CD4-positive, alpha-beta memory T cell (primary cell): ENCODE data around the gene FSTL4. TPM values are rescaled to one million over a fixed set of nuclear protein-coding genes. Genes with fewer than 3 reads are reported as not detected.

ENCODE experiments used
- CTCF ChIA-PET: fragments of 350-600 bp; sonication (Branson Sonifier 250); formaldehyde crosslinking; loops from one replicate; lab custom pipeline; 2021; ENCODE audit warnings: inconsistent platforms; ENCODE audit not compliant: partially characterized antibody; lab: Charles Lee
- POLR2A ChIA-PET: fragments of 350-600 bp; sonication (Branson Sonifier 250); formaldehyde crosslinking; loops from one replicate; lab custom pipeline; 2021; ENCODE audit not compliant: partially characterized antibody; lab: Charles Lee
- DNase-seq, 5 donors: peaks; one replicate each; pipeline versions ENCODE4 v3.0.0 to v3.0.0-alpha.2; 2020 to 2022; ENCODE audit warnings: mixed read lengths in 1 of 5
- H3K27ac ChIP-seq: one replicate; pipeline ENCODE4 v1.7.0; 2013; ENCODE audit warnings: low read depth, low read length
- H3K27me3 ChIP-seq: 2 replicates; pipeline ENCODE4 v1.7.0; 2013; ENCODE audit warnings: mild to moderate bottlenecking, low read length, moderate library complexity; ENCODE audit not compliant: insufficient read depth
- H3K36me3 ChIP-seq: 2 replicates; pipeline ENCODE4 v1.7.0; 2013; ENCODE audit warnings: mild to moderate bottlenecking, low read length, moderate library complexity; ENCODE audit not compliant: insufficient read depth
- H3K4me1 ChIP-seq: 2 replicates; pipeline ENCODE4 v1.7.0; 2013; ENCODE audit warnings: mild to moderate bottlenecking, low read length, moderate library complexity; ENCODE audit not compliant: insufficient read depth
- H3K4me3 ChIP-seq, 2 donors: one replicate each; pipeline ENCODE4 v1.7.0; 2013; ENCODE audit warnings: low read length in 2 of 2, mild to moderate bottlenecking in 1 of 2
- H3K9me3 ChIP-seq, 2 donors: one replicate each; pipeline ENCODE4 v1.7.0; 2013; ENCODE audit warnings: low read length in 2 of 2, control low read depth in 1 of 2; ENCODE audit not compliant: control insufficient read depth in 1 of 2
- H3K27ac Mint-ChIP-seq, 7 donors: one replicate each; pipeline ENCODE4 v1.8.0; 2020 to 2021; ENCODE audit warnings: mixed read lengths in 7 of 7, mild to moderate bottlenecking in 6 of 7, inconsistent platforms in 3 of 7, moderate library complexity in 3 of 7
- H3K27me3 Mint-ChIP-seq, 2 donors: one replicate each; pipeline ENCODE4 v1.8.0; 2020 to 2021; ENCODE audit warnings: mixed read lengths in 2 of 2
- H3K36me3 Mint-ChIP-seq, 2 donors: one replicate each; pipeline ENCODE4 v1.8.0; 2020 to 2021; ENCODE audit warnings: mixed read lengths in 2 of 2, inconsistent platforms in 1 of 2, mild to moderate bottlenecking in 1 of 2
- H3K4me1 Mint-ChIP-seq, 4 donors: one replicate each; pipeline ENCODE4 v1.8.0; 2020 to 2021; ENCODE audit warnings: mixed read lengths in 4 of 4, mild to moderate bottlenecking in 1 of 4
- H3K4me3 Mint-ChIP-seq, 8 donors: one replicate each; pipeline ENCODE4 v1.8.0; 2020 to 2021; ENCODE audit warnings: mixed read lengths in 8 of 8, mild to moderate bottlenecking in 7 of 8, moderate library complexity in 6 of 8, inconsistent platforms in 3 of 8
- H3K9me3 Mint-ChIP-seq, 8 donors: one replicate each; pipeline ENCODE4 v1.8.0; 2020 to 2021; ENCODE audit warnings: mixed read lengths in 8 of 8, mild to moderate bottlenecking in 5 of 8, inconsistent platforms in 3 of 8, moderate library complexity in 1 of 8
- intact Hi-C: fragments of 100-400 bp; cut with micrococcal nuclease; formaldehyde crosslinking; loops from one replicate; pipeline ENCODE4 v1.15.1; 2023
- polyA plus RNA-seq, 2 donors: library from polyadenylated mRNA; unstranded; fragments of 300-500 nt; fragmentation: Illumina TruSeq; gene quantifications; one replicate each; pipeline ENCODE4 v1.2.3, GENCODE V29; 2021
- total RNA-seq, 2 experiments: library from RNA; stranded (reverse); gene quantifications; one replicate each; pipeline ENCODE4 v1.2.3, GENCODE V29; 2021

FSTL4 gene
- total and polyA plus RNA-seq, 4 experiments from 2014 or later = not detected

DNA sequence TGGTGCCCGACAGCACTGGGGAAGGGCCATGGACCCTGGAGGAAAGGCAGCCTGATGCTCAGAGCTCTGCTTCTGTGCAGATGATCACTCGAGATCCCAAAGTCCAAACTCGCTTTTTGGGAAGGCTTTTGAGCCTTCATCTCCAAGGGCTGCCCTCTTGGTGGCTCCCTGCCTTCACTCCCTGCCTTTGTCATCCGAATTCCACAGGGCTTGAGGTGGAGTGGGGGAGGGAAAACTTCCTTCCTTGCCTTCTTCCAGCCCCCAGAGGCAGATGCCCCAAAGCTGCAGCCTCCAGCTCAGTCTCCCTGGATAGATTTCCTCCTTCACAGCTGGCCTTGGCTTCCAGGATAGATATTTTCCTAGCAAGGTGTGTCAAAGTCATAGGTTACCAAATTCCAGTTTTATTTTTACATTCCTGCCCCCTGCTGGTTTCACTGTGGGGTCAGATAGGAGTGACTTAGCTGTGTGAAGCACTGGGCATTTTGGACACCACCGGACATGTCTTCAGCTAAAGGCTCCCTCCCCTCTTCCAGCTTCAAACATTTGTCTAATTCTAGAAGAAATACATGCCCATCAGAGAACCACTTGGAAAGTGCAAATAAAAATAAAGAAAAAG lies 292.3 kb downstream of the FSTL4 start:
- ChIA-PET POLR2A (no interaction called here), CTCF (interaction anchor here (1.0 to 2.1 kb wide), 3 partner anchors 9 to 209 kb away, joined by 3 to 6 read pairs (median 3); no protein-coding TSS in a partner anchor)
- no peak for DNase-seq
- Histone ChIP-seq H3K27ac (no peak overlapping the region), H3K36me3 (no peaks in the 10 kb centered on the region), H3K27me3 (no peaks in the 10 kb centered on the region), H3K9me3 (no peaks in the 10 kb centered on the region), H3K4me3 (no peak overlapping the region), H3K4me1 (no peaks in the 10 kb centered on the region)
- Mint-ChIP-seq H3K36me3 (no peaks in the 10 kb centered on the region), H3K4me1 (peaks cover 6 to 15% (median 9%) of the 10 kb centered on the region in 4 donors), H3K27ac (peak overlapping the region in 1 of 7 donors; percentile 25), H3K9me3 (no peaks in the 10 kb centered on the region), H3K4me3 (no peak overlapping the region), H3K27me3 (peaks cover 0 to 1% of the 10 kb centered on the region in 2 donors)
- intact Hi-C loops = loop anchor here (1.0 kb wide), 1 partner anchor 209 kb away; no protein-coding TSS in a partner anchor

DNA sequence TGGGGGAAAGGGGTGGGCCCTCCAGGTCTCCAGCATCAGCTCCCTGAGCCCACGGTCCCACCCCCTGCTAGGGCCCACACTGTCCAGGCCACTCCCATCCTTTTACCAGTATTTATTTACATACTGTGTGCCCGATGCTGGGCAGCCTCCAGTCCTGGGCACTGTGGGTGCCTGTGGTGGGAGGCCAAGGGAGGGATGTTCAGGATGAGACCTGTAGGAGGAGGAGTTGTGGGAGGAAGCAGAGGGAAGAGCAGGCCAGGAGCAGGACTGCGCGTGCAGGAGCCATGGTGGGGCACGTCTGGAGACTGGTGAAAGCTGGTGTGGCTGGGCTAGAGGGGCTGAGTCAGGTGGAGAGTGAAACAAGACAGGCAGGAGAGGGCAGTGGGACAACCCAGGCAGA lies 293.1 kb downstream of the FSTL4 start:
- Mint-ChIP-seq H3K27me3 (peaks cover 0 to 1% of the 10 kb centered on the region in 2 donors), H3K9me3 (no peaks in the 10 kb centered on the region), H3K27ac (no peak overlapping the region), H3K36me3 (no peaks in the 10 kb centered on the region), H3K4me1 (peaks cover 6 to 15% (median 9%) of the 10 kb centered on the region in 4 donors), H3K4me3 (peak overlapping the region in 1 of 8 donors; percentile 75)
- no peaks in the 10 kb centered on the region for H3K27me3 ChIP-seq
- no peak for DNase-seq
- no peaks in the 10 kb centered on the region for H3K4me1 ChIP-seq
- intact Hi-C loops = no loop called here
- H3K36me3 ChIP-seq = no peaks in the 10 kb centered on the region
- ChIA-PET POLR2A (no interaction called here), CTCF (interaction anchor here (1.5 to 2.1 kb wide), 2 partner anchors 9 to 208 kb away, joined by 3 to 6 read pairs; no protein-coding TSS in a partner anchor)
- no peak overlapping the region for H3K27ac ChIP-seq
- no peaks in the 10 kb centered on the region for H3K9me3 ChIP-seq
- no peak overlapping the region for H3K4me3 ChIP-seq

DNA sequence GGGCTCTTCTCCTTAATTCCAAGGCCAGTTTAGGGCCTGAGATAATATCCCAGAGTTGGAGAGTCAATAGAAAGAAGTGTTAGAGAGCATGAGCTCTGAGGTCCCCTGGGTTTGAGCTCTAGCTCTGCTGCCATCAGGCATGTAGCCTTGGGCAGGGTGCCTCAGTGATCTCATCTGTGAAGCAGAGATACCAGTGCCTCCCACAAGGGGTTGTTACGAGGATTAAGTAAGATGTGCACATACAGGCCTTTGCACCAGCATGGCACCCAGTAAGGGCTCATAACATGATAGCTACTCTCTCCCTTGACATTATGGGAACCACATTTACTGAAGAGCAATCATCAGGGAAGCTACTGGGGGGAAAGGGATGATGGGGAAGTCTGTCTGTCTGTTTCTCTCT lies 294.8 kb downstream of the FSTL4 start:
- ChIA-PET CTCF (no interaction called here), POLR2A (no interaction called here)

DNA sequence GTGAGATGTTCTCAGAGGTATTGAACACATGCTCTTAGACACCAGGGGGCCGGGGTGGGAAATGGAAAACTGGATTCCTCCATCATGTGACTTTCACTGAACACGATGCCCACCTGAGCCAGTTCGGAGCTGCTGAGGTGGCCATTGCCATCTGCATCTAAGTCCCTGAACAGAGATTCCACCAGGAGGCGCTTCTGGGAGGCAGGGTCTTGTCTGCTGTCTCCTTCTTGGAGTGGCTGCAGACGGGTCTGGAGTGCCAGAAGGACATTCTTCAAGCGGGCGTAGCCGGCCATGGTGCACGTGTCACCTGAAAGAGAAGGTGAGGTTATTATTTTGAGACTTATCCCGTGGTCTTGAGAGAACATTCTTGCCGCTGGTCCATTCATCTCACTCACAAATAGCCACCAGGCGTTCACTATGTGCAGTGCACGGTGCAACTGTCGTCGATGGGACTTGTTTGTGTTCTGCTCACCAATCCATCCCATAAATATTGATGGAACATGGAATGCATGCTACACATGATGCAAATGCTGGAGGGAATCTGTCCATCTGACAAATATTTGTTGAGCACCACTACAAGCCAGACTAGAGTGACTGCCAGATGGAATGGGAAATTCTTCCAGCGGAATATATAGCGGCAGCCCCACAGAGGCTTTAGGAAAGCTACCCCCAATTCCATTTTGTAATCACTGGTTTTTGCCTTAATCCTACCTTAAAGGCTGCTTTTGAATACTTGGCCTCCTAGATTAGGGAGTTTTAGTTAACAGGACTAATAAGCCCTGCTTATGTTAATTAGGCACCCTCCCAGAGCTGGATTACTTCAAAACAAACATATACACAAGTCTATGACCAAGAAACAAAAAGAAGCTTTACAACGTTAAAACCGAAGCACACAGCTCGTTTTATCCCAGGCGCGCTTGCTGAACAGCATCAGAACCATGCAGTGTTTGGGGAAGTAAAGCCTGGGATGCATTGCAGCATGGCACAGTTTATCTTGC lies 295.7 kb downstream of the FSTL4 start:
- ChIA-PET POLR2A (no interaction called here), CTCF (no interaction called here)
- Histone ChIP-seq H3K9me3 (no peaks in the 10 kb centered on the region), H3K4me3 (no peak overlapping the region), H3K27me3 (no peaks in the 10 kb centered on the region), H3K36me3 (no peaks in the 10 kb centered on the region), H3K27ac (no peak overlapping the region), H3K4me1 (no peaks in the 10 kb centered on the region)
- intact Hi-C loops = no loop called here
- Mint-ChIP-seq H3K36me3 (no peaks in the 10 kb centered on the region), H3K9me3 (no peaks in the 10 kb centered on the region), H3K27ac (no peak overlapping the region), H3K27me3 (peaks cover 0 to 4% of the 10 kb centered on the region in 2 donors), H3K4me3 (no peak overlapping the region), H3K4me1 (peaks cover 1 to 6% (median 4%) of the 10 kb centered on the region in 4 donors)
- DNase-seq = no peak

More for the DNA sequence above, 294.8 kb downstream of the FSTL4 start:
- H3K36me3 Mint-ChIP-seq = no peaks in the 10 kb centered on the region
- H3K27me3 ChIP-seq = no peaks in the 10 kb centered on the region
- H3K4me1 ChIP-seq = no peaks in the 10 kb centered on the region
- no peak overlapping the region for H3K4me3 Mint-ChIP-seq
- no peaks in the 10 kb centered on the region for H3K36me3 ChIP-seq
- H3K9me3 ChIP-seq = no peaks in the 10 kb centered on the region
- H3K9me3 Mint-ChIP-seq = no peaks in the 10 kb centered on the region
- no peak overlapping the region for H3K4me3 ChIP-seq
- DNase-seq = no peak
- H3K4me1 Mint-ChIP-seq = peaks cover 6 to 15% (median 9%) of the 10 kb centered on the region in 4 donors
- peaks cover 0 to 1% of the 10 kb centered on the region in 2 donors for H3K27me3 Mint-ChIP-seq
- H3K27ac ChIP-seq = no peak overlapping the region
- intact Hi-C loops = no loop called here
- H3K27ac Mint-ChIP-seq = peak overlapping the region in 1 of 7 donors; percentile 27

DNA sequence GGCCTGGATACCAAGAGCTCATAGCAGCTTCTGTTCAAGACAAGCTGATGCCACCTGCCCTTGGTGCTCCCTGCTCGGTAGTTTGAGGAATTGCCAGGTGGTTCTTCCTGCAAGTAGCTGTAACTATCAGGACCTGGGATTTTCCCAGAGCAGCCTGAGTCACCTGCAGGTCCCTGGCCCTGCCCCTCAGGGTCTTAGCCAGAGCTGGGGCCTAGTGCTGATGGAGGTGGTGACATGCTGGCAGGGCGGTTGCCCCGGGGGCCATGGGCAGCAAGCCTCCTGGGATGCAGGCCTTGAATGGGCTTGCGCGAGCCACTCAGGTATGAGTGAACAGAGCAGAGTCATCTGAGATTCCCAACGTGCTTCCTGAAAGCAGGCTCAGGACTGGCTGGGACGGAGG lies 298.3 kb downstream of the FSTL4 start:
- Histone ChIP-seq H3K27me3 (no peaks in the 10 kb centered on the region), H3K36me3 (no peaks in the 10 kb centered on the region), H3K27ac (no peak overlapping the region), H3K9me3 (no peaks in the 10 kb centered on the region), H3K4me3 (no peak overlapping the region), H3K4me1 (no peaks in the 10 kb centered on the region)
- CTCF ChIA-PET = no interaction called here
- Mint-ChIP-seq H3K36me3 (no peaks in the 10 kb centered on the region), H3K9me3 (no peaks in the 10 kb centered on the region), H3K4me3 (no peak overlapping the region), H3K4me1 (no peaks in the 10 kb centered on the region), H3K27me3 (peaks cover 0 to 4% of the 10 kb centered on the region in 2 donors), H3K27ac (no peak overlapping the region)
- POLR2A ChIA-PET = no interaction called here
- intact Hi-C loops = no loop called here
- DNase-seq = no peak

DNA sequence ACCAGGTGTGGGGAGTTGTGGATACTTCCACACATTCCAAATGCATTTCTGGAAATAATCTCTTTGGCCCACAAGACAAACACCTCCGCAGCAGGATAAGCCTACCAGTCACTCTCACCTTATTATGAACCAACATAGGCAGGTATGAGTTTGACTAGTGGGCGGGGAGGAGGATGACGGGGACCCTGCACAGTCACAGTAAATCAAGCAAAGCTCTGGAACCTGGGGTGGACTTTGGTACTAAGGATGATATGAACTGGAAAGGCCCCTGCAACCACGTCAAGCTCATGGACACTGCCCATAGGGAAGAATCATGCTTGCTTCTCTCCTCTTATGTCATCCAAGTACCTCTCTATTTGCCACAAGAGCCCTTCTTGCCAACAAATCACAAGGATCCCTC lies 301.2 kb downstream of the FSTL4 start:
- POLR2A ChIA-PET = no interaction called here
- Mint-ChIP-seq H3K27ac (no peak overlapping the region), H3K4me3 (no peak overlapping the region), H3K36me3 (no peaks in the 10 kb centered on the region), H3K4me1 (no peaks in the 10 kb centered on the region), H3K9me3 (no peaks in the 10 kb centered on the region), H3K27me3 (peaks cover 3 to 4% of the 10 kb centered on the region in 2 donors)
- Histone ChIP-seq H3K36me3 (no peaks in the 10 kb centered on the region), H3K27me3 (no peaks in the 10 kb centered on the region), H3K9me3 (no peaks in the 10 kb centered on the region), H3K4me3 (no peak overlapping the region), H3K27ac (no peak overlapping the region), H3K4me1 (no peaks in the 10 kb centered on the region)
- DNase-seq = no peak
- intact Hi-C loops = no loop called here
- CTCF ChIA-PET = interaction anchor here (1.4 kb wide), 1 partner anchor 9 kb away, joined by 3 read pairs; no protein-coding TSS in a partner anchor
